IPS-15b (cell line): ENCODE results near the gene CTTN.
"Not testable (repeated sequence)": the region's sequence is repeated elsewhere in the genome, so short reads cannot be mapped to it uniquely, and the experiment has no call there.

Experiments used
- H3K27me3 ChIP-seq: one replicate; pipeline ENCODE4 v1.6.1; 2013; ENCODE audit warnings: low read length; ENCODE audit not compliant: control insufficient read depth, insufficient read depth
- H3K36me3 ChIP-seq: one replicate; pipeline ENCODE4 v1.6.1; 2013; ENCODE audit warnings: low read length; ENCODE audit not compliant: control insufficient read depth, insufficient read depth
- H3K4me1 ChIP-seq: one replicate; pipeline ENCODE4 v1.6.1; 2013; ENCODE audit warnings: mild to moderate bottlenecking, low read length; ENCODE audit not compliant: control insufficient read depth, insufficient read depth
- H3K4me3 ChIP-seq: one replicate; pipeline ENCODE4 v1.5.1; 2013; ENCODE audit warnings: low read depth, low read length
- H3K9ac ChIP-seq: one replicate; pipeline ENCODE4 v1.6.1; 2013; ENCODE audit warnings: low read depth, mild to moderate bottlenecking, low read length
- H3K9me3 ChIP-seq: one replicate; pipeline ENCODE4 v1.6.1; 2013; ENCODE audit warnings: mild to moderate bottlenecking, low read length; ENCODE audit not compliant: control insufficient read depth, insufficient read depth

The CTTN gene

DNA sequence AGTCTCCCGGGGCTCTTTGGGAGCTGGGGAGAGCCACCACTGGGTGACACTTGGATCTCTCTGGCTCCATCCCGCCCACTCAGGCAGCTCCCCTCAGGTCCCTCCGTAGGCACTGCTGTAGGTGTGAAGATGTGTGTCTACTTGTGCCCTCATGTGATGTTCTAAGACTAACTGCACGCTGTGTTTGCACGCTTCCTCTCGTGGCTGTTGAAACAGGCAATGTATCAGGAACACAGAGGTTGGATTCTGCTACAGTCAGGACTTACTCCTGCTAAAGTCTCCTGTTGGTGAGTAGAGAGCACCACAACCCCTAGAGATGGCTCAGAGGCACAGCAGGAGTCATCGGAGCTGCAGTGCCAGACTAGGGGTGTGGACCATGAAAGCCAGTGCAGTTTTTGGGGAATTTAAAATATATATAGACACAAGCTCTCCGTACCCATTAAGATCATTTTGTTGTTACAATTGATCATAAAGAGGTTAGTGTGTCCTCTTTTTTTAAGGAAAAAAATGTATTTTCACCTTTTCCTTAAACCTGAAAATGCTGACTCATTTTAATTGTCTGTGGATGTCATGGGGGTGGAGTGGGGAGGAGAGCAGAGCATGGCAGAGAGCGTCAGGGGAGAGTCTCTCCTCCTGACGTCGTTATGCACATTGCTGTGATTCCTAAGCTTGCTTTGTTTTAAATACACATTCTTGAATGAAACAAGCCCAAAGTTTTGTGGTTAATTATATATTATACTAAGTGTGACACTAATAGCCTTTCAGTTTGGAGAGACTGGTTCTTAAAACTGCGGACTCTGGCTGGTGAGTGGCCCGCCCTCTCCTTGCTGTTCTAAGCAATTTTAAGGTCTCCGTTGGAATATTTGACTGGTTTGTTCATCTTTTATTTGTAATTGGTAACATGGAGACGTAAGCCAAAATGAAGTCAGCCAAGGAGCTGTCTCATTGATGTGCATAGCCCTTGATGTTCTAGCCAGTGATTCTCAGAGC, 16.2 kb upstream of the CTTN start:
- H3K4me3 ChIP-seq: no peak overlapping the region
- H3K9ac ChIP-seq: no peak overlapping the region
- H3K9me3 ChIP-seq: no peaks in the 10 kb centered on the region
- peaks cover 18% of the 10 kb centered on the region for H3K36me3 ChIP-seq
- H3K27me3 ChIP-seq: no peaks in the 10 kb centered on the region
- peaks cover 3% of the 10 kb centered on the region for H3K4me1 ChIP-seq

DNA sequence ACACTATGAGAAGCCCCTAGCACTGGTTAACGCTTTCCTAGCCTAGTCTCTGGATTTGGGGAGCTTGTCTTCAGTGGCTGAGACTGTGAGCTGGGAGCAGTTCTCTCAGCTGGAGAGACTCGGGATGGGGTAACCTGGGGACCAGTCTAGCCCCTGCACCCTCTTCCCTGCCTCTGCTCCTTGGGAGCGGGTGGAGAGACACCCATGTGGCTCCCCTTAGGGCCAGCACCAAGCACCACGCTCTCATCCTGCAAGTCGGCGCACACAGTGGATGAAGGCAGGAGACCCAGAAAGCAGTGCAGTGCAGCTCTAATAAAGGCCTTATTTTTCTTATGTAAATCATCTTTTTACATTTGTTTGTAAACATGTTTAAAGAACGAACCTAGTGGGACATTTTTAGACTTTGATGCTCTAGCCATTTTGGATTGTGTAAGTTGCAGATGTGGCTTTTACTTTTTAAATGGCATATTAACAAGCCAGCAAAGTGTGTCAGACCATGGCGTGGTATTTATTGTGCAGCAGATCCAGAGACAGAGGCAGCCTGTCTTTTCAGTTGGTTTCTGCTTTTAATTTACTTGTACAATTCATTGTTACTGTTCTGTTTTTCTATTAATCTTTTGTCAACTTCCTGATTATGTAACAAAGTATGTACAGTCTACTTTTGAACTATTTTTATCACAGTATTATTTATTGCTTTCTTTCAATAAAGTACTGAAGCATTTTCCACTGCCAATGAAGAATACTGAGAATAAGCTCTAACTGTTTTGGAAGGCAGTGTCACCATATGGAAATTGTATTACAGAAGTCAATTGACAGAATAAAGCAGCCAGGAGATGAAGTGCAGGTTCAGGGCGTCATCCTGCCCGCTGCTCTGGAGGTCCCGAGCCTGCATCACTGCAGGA, 14.4 kb upstream of the CTTN start:
- Histone ChIP-seq H3K4me3 (no peak overlapping the region), H3K36me3 (peaks cover 8% of the 10 kb centered on the region), H3K4me1 (peaks cover 3% of the 10 kb centered on the region), H3K9ac (no peak overlapping the region), H3K27me3 (no peaks in the 10 kb centered on the region), H3K9me3 (no peaks in the 10 kb centered on the region)

DNA sequence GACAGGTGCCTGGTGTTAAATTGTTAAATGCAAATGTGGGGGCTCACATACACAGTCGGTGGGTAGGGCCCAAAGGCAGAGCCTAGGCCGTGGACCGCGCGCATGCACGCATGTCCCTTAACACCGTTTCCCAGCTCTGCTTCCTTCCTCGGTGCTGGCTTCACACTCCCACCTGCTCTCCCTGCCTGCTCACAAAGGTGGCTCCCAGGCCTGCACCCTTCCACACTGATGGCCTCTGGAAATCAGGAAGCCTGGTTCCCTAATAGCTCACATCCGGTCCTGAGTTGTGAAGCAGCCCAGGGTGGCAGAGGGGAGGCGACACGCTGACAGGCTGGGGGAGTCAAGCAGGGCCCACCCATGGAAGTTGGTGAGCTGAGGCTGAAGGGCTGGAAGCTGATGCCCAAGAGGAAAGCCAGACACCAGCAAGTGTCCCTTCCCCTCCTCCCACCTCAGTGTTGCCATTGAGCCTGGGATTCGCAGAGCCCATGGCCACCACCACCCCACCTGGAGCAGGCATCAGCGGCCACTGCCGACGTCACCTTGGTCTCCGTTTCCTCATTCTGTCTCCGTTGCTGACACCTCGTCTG, 13.7 kb upstream of the CTTN start:
- H3K9ac ChIP-seq: no peak overlapping the region
- no peaks in the 10 kb centered on the region for H3K27me3 ChIP-seq
- peaks cover 8% of the 10 kb centered on the region for H3K4me1 ChIP-seq
- no peak overlapping the region for H3K4me3 ChIP-seq
- peaks cover 6% of the 10 kb centered on the region for H3K36me3 ChIP-seq
- no peaks in the 10 kb centered on the region for H3K9me3 ChIP-seq

DNA sequence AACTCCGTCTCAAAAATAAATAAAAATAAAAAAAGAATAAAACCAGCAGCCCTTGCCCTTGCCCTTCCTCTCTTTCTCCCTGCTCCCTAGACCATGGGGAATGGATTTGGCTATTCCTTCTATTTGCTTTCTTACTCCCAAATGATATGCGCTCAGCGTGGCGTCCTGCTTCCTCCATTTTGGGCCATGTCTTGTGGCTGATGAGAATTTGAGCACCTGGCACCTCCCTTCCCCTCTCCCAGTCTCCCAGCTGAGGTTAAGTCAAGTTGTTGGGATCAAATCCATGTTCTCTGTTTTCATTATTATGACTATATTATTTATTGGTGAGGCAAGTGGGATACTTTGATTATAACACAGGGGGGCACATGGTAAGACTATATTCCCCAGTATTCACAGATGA, 10.8 kb upstream of the CTTN start:
- H3K9ac ChIP-seq: no peak overlapping the region
- no peaks in the 10 kb centered on the region for H3K27me3 ChIP-seq
- no peaks in the 10 kb centered on the region for H3K9me3 ChIP-seq
- H3K4me3 ChIP-seq: no peak overlapping the region
- H3K36me3 ChIP-seq: peaks cover 6% of the 10 kb centered on the region
- peaks cover 13% of the 10 kb centered on the region for H3K4me1 ChIP-seq

DNA sequence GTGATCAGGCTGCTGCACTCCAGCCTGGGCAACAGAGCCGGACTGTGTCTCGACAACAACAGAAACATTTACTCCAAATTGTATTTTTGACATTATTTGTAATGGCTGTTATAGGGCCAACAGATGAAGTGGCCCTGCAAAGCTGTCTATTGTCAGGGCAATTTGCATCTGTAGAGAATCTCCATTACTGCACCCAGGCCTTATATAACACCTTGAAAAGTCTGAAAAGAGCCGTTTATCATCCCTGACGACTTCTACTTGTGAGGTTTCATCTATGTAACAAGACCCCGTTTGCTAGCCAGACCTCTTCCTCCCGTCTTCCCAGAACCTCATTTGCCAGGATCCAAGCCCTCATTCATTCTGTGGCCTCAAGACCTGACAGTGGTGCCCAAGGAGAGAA, 9.1 kb upstream of the CTTN start:
- no peaks in the 10 kb centered on the region for H3K27me3 ChIP-seq
- H3K4me1 ChIP-seq: peaks cover 13% of the 10 kb centered on the region
- peaks cover 11% of the 10 kb centered on the region for H3K36me3 ChIP-seq
- H3K9ac ChIP-seq: no peak overlapping the region
- no peaks in the 10 kb centered on the region for H3K9me3 ChIP-seq
- no peak overlapping the region for H3K4me3 ChIP-seq

DNA sequence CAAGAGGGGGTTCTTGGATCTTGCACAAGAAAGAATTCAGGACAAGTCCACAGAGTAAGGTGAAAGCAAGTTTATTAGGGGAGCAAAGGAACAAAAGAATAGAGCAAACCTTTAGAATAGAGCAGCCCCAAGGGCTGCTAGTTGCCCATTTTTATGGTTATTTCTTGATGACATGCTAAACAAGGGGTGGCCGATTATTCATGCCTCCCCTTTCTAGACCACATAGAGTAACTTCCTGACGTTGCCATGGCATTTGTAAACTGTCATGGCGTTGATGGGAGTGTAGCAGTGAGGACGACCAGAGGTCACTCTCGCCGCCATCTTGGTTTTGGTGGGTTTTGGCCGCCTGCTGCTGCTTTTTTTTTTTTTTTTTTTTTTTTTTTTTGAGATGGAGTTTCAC, 7.4 kb upstream of the CTTN start:
- H3K9ac ChIP-seq, H3K36me3 ChIP-seq, H3K27me3 ChIP-seq, H3K9me3 ChIP-seq, H3K4me3 ChIP-seq: not testable (repeated sequence)
- peaks cover 13% of the 10 kb centered on the region for H3K4me1 ChIP-seq

DNA sequence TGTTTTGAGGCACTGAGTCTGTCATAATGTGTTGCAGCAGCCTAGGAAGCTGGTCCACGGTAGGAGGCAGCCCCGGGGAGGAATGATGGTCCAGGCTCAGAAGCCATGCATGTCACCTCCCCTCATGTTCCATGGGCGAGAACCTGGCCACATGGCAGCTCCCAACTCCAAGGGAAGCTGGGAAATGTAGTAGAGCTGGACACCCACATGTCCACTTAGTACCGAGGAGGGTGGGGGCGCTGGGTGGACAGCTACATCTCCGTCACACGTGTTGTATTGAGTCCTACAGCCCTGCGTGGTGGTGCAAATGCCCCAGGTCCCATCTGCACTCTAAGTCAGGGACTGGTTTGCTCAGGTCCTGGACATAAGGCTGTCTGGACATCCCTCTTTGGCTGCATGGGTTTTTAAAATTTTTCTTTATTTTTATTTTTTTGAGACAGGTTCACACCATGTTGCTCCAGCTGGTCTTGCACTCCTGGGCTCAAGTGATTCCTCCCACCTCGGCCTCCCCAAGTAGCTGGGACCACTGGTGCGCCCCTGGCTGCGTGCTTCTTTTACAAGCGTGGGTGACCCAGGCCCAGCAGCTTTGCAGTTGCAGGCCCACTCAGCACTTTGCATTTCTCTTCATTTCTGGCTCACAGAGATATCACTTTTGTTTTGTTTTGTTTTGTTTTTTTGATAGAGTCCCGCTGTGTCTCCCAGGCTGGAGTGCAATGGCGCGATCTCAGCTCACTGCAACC, 3.9 kb upstream of the CTTN start:
- Histone ChIP-seq H3K4me3 (no peak overlapping the region), H3K4me1 (peaks cover 11% of the 10 kb centered on the region), H3K9ac (no peak overlapping the region), H3K9me3 (no peaks in the 10 kb centered on the region), H3K36me3 (peaks cover 8% of the 10 kb centered on the region), H3K27me3 (no peaks in the 10 kb centered on the region)

DNA sequence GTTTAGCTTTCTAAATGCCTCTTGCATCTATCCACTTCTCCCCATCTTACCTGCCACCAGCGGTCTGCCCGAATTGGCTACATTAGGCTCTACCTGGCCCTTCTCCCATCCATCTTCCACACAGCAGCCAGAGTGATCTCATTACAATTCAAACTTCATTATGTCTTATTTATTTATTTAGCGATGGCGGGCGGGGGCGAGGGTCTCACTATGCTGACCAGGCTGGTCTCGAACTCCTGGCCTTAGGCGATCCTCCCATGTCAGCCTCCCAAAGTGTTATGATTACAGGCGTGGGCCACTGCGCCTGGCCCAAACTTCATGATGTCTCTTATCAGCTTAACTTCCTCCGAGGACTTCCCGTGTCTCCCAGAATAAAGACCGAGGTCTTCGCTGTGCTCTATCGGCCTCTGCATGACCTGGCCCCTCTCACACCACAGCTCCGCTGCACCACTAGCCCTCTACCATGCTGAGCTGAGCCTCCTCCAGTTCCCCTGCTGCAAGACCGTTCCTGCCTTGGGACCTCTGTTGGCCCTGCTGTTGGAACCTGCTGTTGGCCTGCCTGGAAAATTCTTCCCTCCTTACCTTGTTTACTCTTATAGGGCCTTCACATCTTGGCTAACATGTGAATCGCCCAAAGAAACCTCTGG, 870 bp upstream of the CTTN start:
- peak overlapping the region; percentile 95 for H3K4me3 ChIP-seq
- no peaks in the 10 kb centered on the region for H3K9me3 ChIP-seq
- peaks cover 8% of the 10 kb centered on the region for H3K36me3 ChIP-seq
- H3K9ac ChIP-seq: peak overlapping the region; percentile 76
- H3K27me3 ChIP-seq: no peaks in the 10 kb centered on the region
- peaks cover 3% of the 10 kb centered on the region for H3K4me1 ChIP-seq

DNA sequence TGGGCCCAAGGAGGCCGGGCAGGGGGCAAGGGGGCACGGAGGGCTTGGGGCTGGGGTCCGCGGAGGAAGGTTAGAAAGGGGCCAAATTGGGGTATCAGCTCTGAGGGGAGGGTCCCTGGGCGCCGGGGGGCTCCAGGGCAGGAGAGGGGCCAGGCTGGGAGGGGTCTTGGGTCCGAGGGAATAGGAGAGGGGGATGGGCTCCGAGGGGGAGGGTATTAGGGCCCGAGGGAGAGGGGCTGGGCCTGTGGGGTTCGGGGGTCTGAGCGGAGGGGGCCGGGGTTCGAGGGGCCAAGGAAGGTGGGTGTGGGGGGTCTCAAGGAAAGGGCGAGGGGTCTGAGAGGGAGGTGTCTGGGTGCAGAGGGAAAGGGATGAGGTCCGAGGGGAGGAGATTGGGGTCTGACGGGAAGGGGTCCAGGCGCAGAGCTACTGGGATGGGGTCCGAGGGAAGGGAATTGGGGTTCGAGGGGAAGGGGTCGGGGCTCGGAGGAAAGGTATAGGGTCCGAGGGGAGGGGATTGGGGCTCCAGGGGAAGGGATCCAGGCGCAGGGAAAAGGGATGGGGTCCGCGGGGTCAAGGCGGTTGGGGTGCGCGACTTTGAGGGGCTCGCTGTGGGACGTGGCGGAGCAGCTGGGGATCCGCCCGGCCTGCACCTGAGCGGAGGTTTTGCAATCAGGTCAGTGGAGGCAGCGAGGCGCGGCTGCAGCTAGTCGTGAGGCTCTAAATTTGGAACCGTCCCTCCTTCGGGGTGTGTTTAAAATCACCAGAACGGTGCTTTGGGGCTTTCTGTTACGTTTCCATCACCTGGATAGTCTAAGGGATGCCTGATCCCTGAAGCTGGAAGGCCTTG, 728 bp downstream of the CTTN start:
- Histone ChIP-seq H3K4me3 (peak overlapping the region; percentile 83), H3K9ac (peak overlapping the region; percentile 87), H3K27me3 (no peaks in the 10 kb centered on the region), H3K9me3 (no peaks in the 10 kb centered on the region), H3K36me3 (peaks cover 2% of the 10 kb centered on the region), H3K4me1 (peaks cover 5% of the 10 kb centered on the region)

DNA sequence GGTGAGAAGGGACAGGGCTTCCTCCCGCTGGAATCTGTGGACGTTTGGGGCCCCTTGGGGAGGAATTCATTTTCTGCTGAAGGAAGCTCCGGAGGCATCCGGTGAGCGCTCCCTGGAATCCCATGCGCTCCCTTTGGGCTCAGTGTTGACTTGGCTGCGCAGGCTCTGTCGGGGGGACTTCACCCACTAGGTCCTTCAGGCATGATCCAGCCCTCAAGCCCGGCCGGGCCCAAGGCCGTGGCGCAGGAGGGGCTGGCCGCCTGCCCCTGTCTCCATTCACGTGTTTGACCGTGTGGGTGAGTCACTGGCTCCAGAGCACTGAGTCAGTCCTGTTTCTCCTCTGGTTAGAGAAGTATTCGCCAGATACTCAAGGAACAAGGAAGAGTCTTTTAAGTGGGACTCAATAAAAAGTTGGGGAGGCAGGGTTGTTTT, 1.4 kb downstream of the CTTN start:
- Histone ChIP-seq H3K36me3 (peaks cover under 1% of the 10 kb centered on the region), H3K9me3 (no peaks in the 10 kb centered on the region), H3K4me1 (peaks cover 5% of the 10 kb centered on the region), H3K9ac (peak overlapping the region; percentile 87), H3K4me3 (peak overlapping the region; percentile 83), H3K27me3 (no peaks in the 10 kb centered on the region)
